Glomerular visceral epithelial cell (primary cell): ENCODE measurements around the gene ELL.

Source experiments
- DNase-seq: peaks from one replicate; pipeline ENCODE4 v3.0.0-alpha.2; 2016; ENCODE audit errors: extremely low spot score

ELL gene

GRCh38 chr19:18433735-18434398, 88.0 kb downstream of the ELL start:
- DNase-seq, result no peak

DNA sequence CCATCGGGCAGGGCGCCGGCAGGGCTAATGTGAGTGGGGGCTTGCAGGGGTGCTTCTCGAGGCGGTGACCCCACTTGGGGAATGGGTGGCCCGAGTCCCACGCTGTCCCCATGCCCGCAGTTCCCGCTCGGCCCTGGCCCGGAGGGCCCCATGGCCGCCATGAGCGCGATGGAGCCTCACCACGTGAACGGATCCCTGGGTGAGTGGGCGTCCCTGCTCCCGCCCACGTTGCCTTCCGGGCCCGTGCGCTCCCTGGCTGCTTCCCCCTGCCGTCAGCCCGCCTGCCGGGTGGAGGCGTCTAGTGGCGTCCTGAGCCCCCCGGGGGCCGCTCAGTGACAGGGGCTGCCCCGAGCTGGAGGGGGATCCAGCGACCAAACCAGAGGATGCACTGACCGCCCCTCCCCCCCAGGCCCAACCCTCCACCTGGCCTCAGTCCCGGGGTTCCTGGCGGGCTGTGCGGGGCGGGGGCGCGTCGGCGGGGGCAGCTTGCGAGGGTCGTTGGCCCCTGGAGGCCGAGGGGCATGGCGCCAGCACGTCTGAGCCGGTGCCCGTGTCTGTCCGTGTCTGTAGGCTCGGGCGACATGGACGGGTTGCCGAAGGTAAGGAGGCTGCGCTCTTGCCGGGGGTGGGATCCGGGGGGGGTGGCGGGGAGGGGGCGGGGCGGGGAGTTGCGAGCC, 88.7 kb downstream of the ELL start:
- DNase-seq, result no peak

GRCh38 chr19:18432275-18433014, 89.4 kb downstream of the ELL start:
- DNase-seq, result no peak

DNA sequence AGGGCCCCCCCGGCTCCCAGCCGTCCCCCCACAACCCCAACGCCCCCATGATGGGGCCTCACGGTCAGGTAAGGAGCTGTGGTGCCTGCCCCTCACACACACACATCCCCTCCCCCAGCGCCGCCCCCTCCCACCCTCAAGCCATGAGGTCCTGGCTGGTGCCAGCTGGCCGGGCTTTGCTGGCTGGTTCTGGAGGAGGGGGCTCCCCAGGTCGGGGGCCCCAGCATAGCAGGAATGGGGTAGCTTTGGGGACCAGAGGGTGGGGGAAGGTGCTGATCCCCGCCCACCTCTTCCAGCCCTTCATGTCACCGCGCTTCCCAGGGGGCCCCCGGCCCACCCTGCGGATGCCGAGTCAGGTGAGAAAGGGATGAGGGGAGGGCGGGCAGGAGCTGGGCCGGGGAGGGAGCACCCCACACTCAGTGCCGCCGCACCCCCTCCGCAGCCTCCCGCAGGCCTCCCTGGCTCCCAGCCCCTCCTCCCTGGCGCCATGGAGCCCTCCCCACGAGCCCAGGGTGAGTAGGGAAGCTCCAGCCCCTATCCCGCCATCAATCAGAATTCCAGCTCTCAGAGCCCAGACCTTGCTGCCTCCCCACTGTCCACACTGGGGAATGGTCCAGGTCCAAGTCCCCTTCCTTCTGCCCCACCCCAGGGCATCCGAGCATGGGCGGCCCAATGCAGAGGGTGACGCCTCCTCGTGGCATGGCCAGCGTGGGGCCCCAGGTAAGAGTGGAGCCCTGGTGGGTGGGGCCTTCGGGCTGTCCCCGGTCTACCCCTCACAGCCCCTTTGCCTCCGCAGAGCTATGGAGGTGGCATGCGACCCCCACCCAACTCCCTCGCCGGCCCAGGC, 90.3 kb downstream of the ELL start:
- no peak for DNase-seq

- DNase-seq, result no peak
Observed at GRCh38 chr19:18430417-18431144, 91.3 kb downstream of the ELL start.

- no peak for DNase-seq
Observed at GRCh38 chr19:18429717-18430416, 92.0 kb downstream of the ELL start.

GRCh38 chr19:18428787-18429674, 92.8 kb downstream of the ELL start:
- DNase-seq, result no peak

GRCh38 chr19:18428173-18428786, 93.6 kb downstream of the ELL start:
- DNase-seq, result no peak

- no peak for DNase-seq
Observed at GRCh38 chr19:18427743-18428113, 94.1 kb downstream of the ELL start.

DNA sequence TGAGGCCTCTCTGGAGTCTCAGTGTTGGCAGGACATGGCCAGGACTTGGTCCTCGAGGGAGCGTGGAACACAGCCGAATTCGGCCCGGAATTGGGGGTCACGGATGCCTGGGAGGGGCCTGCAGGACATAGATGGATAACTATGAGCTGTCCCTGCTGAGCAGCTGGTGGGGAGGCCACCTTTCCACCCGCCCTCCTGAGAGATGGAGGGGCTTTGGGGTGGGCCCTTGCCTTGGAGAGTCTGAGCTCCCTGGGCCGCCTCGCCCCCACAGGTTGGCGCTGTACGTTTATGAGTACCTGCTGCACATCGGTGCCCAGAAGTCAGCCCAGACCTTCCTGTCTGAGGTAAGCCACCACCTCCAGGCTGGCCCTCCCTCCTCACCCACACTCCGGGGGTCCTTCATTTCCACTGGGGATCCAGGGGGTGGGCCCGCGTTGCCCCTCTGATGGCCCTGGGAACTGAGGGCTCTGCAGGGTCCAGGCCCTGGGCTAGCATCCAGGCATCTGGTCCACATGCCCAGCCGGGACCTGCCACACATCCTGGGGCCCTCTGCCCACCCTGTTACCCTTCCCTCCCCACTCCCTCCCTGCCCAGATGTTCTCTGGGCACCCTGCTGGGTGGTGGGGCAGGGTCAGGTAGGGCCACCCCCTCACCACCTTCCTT, 94.7 kb downstream of the ELL start:
- no peak for DNase-seq

GRCh38 chr19:18426416-18426767, 95.5 kb downstream of the ELL start:
- DNase-seq, result no peak

GRCh38 chr19:18425515-18426415, 96.1 kb downstream of the ELL start:
- no peak for DNase-seq

DNA sequence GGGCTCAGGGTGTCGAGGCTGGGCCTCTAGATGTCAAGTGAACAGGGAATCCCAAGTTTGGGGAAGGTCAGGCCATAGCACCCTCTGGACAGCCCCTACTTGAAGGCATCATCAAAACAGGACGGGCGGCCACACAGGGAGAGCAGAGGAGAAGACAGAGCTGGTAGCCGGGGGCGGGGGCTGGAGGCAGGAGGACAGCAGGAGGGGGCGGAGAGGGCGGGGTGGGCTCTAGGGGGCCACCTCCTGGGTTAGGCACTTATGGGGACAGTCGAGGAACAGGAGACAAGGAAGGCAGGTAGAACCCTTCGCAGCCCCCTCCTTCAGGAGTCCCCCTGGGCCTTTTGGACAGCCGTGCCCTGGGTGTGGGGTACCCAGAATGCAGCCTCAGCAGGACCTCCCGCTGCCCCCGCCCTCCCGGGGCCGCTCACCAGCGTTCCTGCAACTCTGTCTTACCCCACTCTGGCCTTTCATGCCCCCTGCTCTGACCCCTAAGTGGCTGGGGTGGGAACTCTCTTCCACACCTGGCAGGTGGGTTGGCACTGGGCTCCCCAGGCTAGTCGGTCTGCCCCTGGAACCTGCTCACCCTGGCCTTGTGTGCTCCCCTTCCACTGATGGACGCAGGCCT, 96.9 kb downstream of the ELL start:
- no peak for DNase-seq

GRCh38 chr19:18424122-18424889, 97.6 kb downstream of the ELL start:
- no peak for DNase-seq

DNA sequence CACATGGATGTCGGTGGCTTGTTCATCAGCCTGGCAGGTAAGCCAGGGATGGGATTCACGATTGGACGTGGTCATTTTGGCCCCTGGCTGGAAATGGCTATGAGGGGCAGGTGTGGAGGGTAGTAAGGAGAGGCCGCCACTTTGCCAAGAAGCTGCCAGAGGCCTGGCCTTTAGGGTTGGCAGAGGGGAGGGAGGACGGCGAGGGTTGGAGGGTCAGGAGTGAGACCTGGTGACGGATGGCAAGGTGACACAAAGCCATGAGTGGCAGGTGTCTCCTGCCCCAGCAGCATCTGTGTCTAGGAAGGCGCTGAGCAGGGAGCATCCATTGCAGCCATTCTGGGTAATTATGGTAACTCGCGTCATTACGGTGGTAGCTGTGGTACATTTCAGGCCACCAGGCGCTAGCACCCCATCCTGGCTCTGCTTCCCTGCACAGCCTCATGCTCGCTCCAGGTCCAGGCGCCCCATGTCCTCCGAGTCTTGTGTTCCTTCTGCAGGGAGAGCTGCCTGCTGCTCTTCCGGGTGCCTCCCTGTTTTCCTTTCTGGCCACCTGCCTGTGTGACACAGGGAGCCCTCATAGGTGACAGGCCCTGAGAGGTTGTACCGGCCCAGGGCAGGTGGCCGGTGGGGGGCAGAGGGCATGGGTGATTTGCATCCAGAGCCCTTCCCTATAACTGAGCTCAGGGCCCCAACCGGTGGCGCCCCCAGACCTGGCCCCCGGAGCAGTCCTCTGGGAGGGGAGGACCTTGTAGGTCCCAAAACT, 98.4 kb downstream of the ELL start:
- no peak for DNase-seq
